ENCODE results near the gene TNK2.
"Not testable (repeated sequence)": the region's sequence is repeated elsewhere in the genome, so short reads cannot be mapped to it uniquely, and the experiment has no call there.

Gene TNK2

DNA sequence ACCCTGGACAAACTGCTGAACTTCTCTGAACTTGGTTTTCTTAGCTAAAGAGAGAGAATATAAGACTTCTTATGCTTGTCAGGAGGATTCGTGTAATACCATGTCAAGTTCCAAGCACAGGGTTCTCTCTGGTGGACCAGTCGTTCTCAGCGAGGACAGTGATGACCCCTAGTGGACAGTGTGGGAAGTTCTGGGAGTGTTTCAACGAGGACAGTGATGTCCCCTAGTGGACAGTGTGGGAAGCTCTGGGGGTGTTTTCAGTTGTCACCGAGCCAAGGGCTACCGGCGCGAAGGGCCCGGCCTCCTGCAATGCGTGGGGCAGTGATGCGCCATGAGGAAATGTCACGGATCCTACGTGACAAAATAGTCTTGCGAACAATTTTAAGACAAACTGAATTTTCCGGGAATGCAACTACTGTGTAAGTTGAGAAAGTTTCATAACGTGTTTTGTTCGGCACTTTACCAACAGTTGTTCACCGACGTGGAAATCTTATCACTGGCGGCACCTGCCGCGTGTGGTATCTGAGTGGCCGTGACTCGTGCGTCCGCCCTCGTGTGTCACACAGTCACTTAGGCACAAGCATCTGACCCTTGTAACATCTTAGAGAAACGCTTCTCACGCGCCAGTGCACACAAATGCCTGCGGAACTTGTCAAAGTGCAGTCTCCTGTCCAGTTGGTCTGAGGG, 57.4 kb downstream of the TNK2 start:
- peak; percentile 75 for DNase-seq (ENCODE audit: low read depth)

GRCh38 chr3:195849322-195850074, 58.9 kb downstream of the TNK2 start:
- DNase-seq (ENCODE audit: low read depth): no peak

GRCh38 chr3:195847055-195847950, 61.0 kb downstream of the TNK2 start:
- no peak for DNase-seq (ENCODE audit: low read depth)

- DNase-seq (ENCODE audit: low read depth): no peak
Measured at GRCh38 chr3:195845483-195845882, 62.9 kb downstream of the TNK2 start.

- no peak for DNase-seq (ENCODE audit: low read depth)
Measured at GRCh38 chr3:195844671-195845218, 63.6 kb downstream of the TNK2 start.

DNA sequence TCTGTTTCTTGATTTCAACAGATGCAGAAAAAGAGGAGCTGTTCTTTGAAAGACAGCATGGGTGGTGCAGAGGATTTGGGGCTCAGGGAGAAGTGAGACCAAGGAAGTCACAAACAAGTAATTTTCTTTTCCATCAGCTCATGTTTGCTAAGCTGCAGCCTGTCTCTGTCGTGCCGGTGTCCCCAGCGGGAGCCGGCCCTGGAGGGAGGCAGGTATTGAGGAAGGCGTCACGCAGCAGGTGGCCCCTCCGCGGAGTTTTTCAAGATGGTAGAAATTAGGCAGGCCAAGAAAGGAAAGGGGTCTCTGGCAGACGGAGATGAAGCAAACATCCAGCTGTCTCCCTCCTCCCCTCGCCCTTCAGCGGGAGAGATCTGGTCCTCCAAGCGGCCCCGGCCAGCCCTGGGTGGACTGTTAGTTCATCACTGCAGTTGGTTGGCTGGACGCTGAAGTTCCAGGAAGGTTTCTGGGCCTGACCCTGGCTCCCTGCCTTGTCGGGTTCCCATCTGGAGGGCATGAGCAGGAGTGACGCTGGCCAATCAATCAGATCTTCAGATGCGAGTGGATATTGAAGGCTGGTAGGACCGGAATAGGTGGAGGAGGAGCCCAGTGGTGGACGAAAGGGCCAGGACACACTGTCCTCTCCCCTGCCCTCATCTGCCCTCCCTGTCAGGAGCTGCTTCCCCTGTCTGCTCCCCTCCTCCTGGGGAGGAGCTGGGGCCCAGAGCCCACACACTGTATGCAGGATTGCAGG, 68.9 kb downstream of the TNK2 start:
- no peak for DNase-seq (ENCODE audit: low read depth)

- no peak for DNase-seq (ENCODE audit: low read depth)
Measured at GRCh38 chr3:195838714-195839113, 69.6 kb downstream of the TNK2 start.

DNA sequence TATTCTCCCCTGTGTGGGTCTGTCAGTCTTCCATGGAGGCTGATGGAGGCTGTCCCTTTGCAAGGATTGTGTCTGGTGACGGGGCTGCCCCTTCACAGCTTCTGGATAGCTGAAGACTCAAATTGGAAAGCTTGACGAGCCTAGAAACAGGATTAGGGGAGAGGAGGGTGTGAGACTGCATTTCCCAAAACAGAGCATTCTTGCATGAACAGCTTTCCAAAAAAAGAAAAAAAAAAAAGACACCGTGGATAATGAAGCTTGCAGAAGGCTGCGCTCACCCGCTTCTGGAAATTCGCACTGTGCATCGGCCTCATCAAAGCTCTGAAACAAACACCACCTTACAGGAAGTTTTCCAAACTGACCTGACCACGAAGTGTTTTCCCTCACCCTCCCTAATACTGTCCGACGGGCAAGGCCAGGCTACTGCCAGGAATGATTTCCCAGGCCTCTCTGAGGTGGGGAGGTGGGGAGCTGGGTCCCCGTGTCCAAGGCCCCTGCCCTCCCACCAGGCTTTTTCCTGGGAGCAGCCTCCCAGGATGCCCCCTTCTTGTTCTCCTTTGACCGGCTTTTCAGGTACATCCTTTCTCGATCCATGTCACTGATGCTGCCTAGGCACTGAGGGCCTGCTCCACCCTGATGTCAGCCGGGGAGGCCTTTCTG, 71.7 kb downstream of the TNK2 start:
- DNase-seq (ENCODE audit: low read depth): no peak

- no peak for DNase-seq (ENCODE audit: low read depth)
Measured at GRCh38 chr3:195835791-195836190, 72.6 kb downstream of the TNK2 start.

- DNase-seq (ENCODE audit: low read depth): no peak
Measured at GRCh38 chr3:195834675-195835583, 73.4 kb downstream of the TNK2 start.

DNA sequence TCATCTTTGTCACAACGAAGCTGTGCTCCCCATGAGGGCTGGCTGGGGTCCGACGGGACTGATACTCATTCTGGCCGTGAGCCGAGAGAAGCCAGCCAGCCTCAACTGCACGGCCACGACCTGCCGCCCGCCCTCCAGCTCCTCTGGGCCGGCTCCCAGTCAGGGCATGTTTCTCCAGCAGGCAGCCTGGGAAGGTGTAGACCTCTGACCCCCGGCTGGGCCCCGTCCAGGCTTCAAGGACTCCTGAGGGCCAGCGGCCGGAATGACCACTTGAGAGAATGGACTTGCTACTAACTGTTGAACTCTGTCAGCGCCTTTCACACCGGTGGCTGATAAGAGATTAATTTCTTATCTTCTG, 78.5 kb downstream of the TNK2 start:
- no peak for DNase-seq (ENCODE audit: low read depth)

DNA sequence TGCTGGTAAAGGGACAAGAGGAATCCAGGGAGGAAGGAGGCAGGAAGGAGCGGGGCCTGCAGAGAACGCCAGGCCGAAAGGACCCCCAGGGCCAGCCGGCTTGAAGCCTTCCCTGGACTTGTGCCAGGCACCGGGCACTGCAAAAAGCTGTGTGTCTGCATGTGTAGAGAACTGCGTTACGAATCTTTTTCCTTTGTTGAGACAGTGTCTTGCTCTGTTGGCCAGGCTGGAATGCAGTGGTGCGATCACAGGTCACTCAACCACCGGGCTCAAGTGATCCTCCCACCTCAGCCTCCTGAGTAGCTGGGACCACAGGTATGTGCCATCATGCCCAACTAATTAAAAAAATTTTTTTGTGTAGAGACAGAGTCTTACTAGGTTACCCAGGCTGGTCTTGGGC, 79.6 kb downstream of the TNK2 start:
- DNase-seq (ENCODE audit: low read depth): no peak

DNA sequence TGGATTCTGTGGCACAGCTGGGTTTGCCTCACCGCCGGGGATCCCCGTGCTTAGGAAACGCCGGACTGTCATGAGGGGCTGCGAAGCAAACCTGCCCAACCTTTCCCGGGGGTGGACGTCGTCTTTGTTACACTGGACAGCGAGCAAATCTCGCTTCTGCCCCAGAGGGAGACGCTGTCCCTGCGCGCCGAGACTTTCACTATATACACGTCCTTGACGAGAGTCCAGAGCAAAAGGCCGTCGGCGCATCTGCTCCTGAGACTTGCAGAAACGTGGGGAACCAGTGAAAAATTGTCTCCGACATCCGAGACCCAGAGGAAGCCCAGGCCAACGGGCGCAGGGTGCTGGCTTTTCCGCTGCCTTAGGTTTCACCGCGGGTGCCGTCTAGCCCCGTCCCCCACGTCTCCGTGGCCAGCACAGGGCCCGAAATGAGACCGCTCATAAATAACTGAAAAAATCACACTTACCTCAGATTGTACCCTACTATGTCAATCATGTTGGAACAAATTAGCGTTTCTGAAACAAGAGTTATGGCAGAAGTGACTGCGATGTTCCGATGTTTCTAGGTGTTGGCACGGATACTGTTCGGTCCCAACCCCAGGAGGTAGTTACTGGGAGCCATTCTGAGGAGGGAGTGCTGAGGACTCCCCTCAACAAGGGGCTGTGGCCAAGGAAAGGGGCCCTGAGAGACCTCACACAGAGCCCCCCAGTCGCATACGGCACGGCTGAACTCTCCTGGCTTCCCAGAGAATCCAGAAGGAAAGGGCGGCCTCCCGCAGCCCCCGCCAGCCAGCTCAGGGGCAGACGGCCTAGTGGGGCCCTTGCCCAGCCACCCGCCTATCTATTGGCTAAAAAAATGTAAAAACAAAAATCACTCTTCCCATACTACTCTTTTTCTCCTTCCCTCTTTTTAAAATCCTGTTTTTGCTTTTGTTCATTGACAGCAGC, 82.2 kb downstream of the TNK2 start:
- DNase-seq (ENCODE audit: low read depth): no peak

DNA sequence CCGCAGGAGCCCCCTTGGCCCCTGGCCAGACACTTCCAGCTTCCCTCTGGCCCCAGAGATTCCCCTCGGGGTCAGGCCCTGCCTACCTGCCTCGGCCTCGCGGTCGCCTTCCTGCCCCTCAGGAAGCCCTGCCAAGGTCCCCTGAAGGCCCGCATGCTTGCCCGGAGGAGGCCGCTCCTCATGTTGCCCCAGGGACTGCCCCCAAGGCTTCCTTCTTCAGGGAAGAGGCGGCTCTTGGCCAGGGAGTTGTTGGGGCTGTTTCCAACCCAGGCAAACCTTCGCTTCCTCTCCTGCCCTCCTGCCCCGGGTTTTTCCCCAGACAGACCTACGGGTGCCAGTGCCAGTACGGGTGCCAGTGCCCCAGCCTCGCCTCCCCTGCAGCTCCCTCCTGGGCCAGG, 83.2 kb downstream of the TNK2 start:
- DNase-seq (ENCODE audit: low read depth): no peak

- not testable (repeated sequence) for DNase-seq (ENCODE audit: low read depth)
Measured at GRCh38 chr3:195824425-195825190, 83.7 kb downstream of the TNK2 start.

DNA sequence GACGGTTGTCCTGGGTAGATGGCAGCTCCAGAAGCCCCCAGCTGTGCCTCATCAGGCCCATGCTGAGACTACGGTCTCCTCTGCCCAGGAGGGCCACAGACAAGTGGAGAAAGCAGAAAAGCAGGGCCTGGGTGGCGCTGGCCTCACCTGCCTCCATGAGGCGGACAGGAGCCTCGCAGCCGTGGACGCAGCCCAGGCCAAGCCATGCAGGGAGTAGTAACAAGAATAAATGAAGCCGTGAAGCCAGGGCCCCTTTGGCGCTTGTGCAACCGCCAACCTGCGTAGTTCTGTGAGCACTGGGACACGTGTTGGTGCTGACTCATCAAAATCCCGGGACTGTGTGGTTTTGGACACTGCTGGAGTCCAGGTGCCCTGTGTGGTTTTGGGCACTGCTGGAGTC, 84.4 kb downstream of the TNK2 start:
- no peak for DNase-seq (ENCODE audit: low read depth)

- DNase-seq (ENCODE audit: low read depth): no peak
Measured at GRCh38 chr3:195823280-195823679, 85.1 kb downstream of the TNK2 start.

DNA sequence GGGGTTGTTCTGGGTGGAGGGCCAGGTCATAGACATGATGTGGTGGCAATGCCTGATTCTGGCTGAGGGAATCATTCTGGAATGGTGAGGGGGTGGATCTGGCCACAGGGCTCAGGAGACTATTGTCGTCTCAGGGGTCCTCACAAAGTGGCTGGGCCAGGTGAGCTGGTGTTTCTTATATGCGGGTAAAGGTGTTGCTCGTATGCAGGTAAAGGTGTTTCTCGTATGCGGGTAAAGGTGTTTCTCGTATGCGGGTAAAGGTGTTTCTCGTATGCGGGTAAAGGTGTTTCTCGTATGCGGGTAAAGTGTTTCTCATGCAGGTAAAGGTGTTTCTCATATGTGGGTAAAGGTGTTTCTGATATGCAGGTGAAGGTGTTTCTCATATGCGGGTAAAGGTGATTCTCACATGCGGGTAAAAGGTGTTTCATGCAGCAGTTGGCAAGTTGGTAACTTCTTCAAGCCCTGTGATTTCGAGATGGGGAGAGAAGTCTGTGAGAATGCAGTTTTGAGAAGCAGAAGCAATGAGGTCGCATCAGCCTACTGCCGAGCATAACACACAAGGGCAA, 86.1 kb downstream of the TNK2 start:
- no peak for DNase-seq (ENCODE audit: low read depth)

Measured in activated T-helper 9 cell treated with anti-CD3 and anti-CD28 coated beads, Interleukin-2, amount 50 U/mL, for 16 hours (primary cell).